Measurements from ENCODE around the gene OPTC.

DNA sequence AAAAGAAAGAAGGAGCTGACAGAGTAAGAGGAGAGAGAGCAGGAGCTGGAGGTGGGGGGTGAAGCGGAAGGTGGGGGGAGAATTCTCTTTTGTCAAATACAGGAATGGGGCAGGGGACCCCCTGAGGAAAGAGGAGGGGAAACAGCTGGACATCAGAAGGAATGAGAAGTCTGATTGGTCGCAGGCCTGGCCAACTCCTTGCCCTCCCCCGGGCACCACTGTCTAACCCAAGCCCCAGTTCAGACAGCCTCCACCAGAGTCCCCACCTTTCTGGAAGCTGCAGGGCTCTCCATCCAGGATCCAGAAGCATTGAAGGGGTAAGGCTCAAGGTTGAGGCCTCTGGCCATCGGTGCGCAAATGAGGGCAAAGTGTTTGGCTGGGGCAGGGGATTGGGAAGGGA lies at the start of gene OPTC:
- TF ChIP-seq POLR2A (IDR thresholded peaks at IDR 0.05; ENCODE audit: low read depth, low read length) = no peak
- TF ChIP-seq POLR2AphosphoS5 (IDR thresholded peaks at IDR 0.05; ENCODE audit: low read depth, low read length) = no peak
